CD4-positive, alpha-beta memory T cell (primary cell): ENCODE measurements around the gene ANKFY1. TPM values are rescaled to one million over a fixed set of nuclear protein-coding genes. Genes with fewer than 3 reads are reported as not detected.
A peak's percentile ranks its signal among the peaks of the same experiment; 100 is the strongest.

Experiments used
- CTCF ChIA-PET: fragments of 350-600 bp; sonication (Branson Sonifier 250); formaldehyde crosslinking; loops from one replicate; lab custom pipeline; 2021; ENCODE audit warnings: inconsistent platforms; ENCODE audit not compliant: partially characterized antibody; lab: Charles Lee
- POLR2A ChIA-PET: fragments of 350-600 bp; sonication (Branson Sonifier 250); formaldehyde crosslinking; loops from one replicate; lab custom pipeline; 2021; ENCODE audit not compliant: partially characterized antibody; lab: Charles Lee
- DNase-seq, 5 donors: peaks; one replicate each; pipeline versions ENCODE4 v3.0.0 to v3.0.0-alpha.2; 2020 to 2022; ENCODE audit warnings: mixed read lengths in 1 of 5
- H3K27ac ChIP-seq: one replicate; pipeline ENCODE4 v1.7.0; 2013; ENCODE audit warnings: low read depth, low read length
- H3K27me3 ChIP-seq: 2 replicates; pipeline ENCODE4 v1.7.0; 2013; ENCODE audit warnings: mild to moderate bottlenecking, low read length, moderate library complexity; ENCODE audit not compliant: insufficient read depth
- H3K36me3 ChIP-seq: 2 replicates; pipeline ENCODE4 v1.7.0; 2013; ENCODE audit warnings: mild to moderate bottlenecking, low read length, moderate library complexity; ENCODE audit not compliant: insufficient read depth
- H3K4me1 ChIP-seq: 2 replicates; pipeline ENCODE4 v1.7.0; 2013; ENCODE audit warnings: mild to moderate bottlenecking, low read length, moderate library complexity; ENCODE audit not compliant: insufficient read depth
- H3K4me3 ChIP-seq, 2 donors: one replicate each; pipeline ENCODE4 v1.7.0; 2013; ENCODE audit warnings: low read length in 2 of 2, mild to moderate bottlenecking in 1 of 2
- H3K9me3 ChIP-seq, 2 donors: one replicate each; pipeline ENCODE4 v1.7.0; 2013; ENCODE audit warnings: low read length in 2 of 2, control low read depth in 1 of 2; ENCODE audit not compliant: control insufficient read depth in 1 of 2
- H3K27ac Mint-ChIP-seq, 7 donors: one replicate each; pipeline ENCODE4 v1.8.0; 2020 to 2021; ENCODE audit warnings: mixed read lengths in 7 of 7, mild to moderate bottlenecking in 6 of 7, inconsistent platforms in 3 of 7, moderate library complexity in 3 of 7
- H3K27me3 Mint-ChIP-seq, 2 donors: one replicate each; pipeline ENCODE4 v1.8.0; 2020 to 2021; ENCODE audit warnings: mixed read lengths in 2 of 2
- H3K36me3 Mint-ChIP-seq, 2 donors: one replicate each; pipeline ENCODE4 v1.8.0; 2020 to 2021; ENCODE audit warnings: mixed read lengths in 2 of 2, inconsistent platforms in 1 of 2, mild to moderate bottlenecking in 1 of 2
- H3K4me1 Mint-ChIP-seq, 4 donors: one replicate each; pipeline ENCODE4 v1.8.0; 2020 to 2021; ENCODE audit warnings: mixed read lengths in 4 of 4, mild to moderate bottlenecking in 1 of 4
- H3K4me3 Mint-ChIP-seq, 8 donors: one replicate each; pipeline ENCODE4 v1.8.0; 2020 to 2021; ENCODE audit warnings: mixed read lengths in 8 of 8, mild to moderate bottlenecking in 7 of 8, moderate library complexity in 6 of 8, inconsistent platforms in 3 of 8
- H3K9me3 Mint-ChIP-seq, 8 donors: one replicate each; pipeline ENCODE4 v1.8.0; 2020 to 2021; ENCODE audit warnings: mixed read lengths in 8 of 8, mild to moderate bottlenecking in 5 of 8, inconsistent platforms in 3 of 8, moderate library complexity in 1 of 8
- intact Hi-C: fragments of 100-400 bp; cut with micrococcal nuclease; formaldehyde crosslinking; loops from one replicate; pipeline ENCODE4 v1.15.1; 2023
- polyA plus RNA-seq, 2 donors: library from polyadenylated mRNA; unstranded; fragments of 300-500 nt; fragmentation: Illumina TruSeq; gene quantifications; one replicate each; pipeline ENCODE4 v1.2.3, GENCODE V29; 2021
- total RNA-seq, 2 experiments: library from RNA; stranded (reverse); gene quantifications; one replicate each; pipeline ENCODE4 v1.2.3, GENCODE V29; 2021

The ANKFY1 gene
- total and polyA plus RNA-seq, 4 experiments from 2014 or later = 7.9 to 74.7 (median 47.9) TPM

- Mint-ChIP-seq H3K4me1 (peaks cover 30 to 63% (median 45%) of the 10 kb centered on the region in 4 donors), H3K27me3 (no peaks in the 10 kb centered on the region)
- POLR2A ChIA-PET = no interaction called here
Observed at GRCh38 chr17:4247361-4247970, 16.3 kb downstream of the ANKFY1 start.

GRCh38 chr17:4246674-4247073, 17.1 kb downstream of the ANKFY1 start:
- no peaks in the 10 kb centered on the region for H3K27me3 Mint-ChIP-seq
- Histone ChIP-seq H3K27me3 (no peaks in the 10 kb centered on the region), H3K36me3 (peaks cover 19% of the 10 kb centered on the region), H3K4me1 (peaks cover 45% of the 10 kb centered on the region), H3K9me3 (no peaks in the 10 kb centered on the region), H3K4me3 (no peak overlapping the region), H3K27ac (no peak overlapping the region)
- peak overlapping the region in 1 of 8 donors; percentile 29 for H3K4me3 Mint-ChIP-seq
- H3K9me3 Mint-ChIP-seq = no peaks in the 10 kb centered on the region
- H3K27ac Mint-ChIP-seq = peak overlapping the region in 3 of 7 donors; percentile 5 to 67 (median 46)
- DNase-seq = no peak
- peaks cover 28 to 57% (median 41%) of the 10 kb centered on the region in 4 donors for H3K4me1 Mint-ChIP-seq
- CTCF ChIA-PET = interaction anchor here (1.0 to 6.4 kb wide), 5 partner anchors 8 to 31 kb away, joined by 3 to 34 read pairs (median 4); no protein-coding TSS in a partner anchor
- peaks cover 15 to 28% of the 10 kb centered on the region in 2 donors for H3K36me3 Mint-ChIP-seq
- POLR2A ChIA-PET = no interaction called here
- intact Hi-C loops = no loop called here

More at GRCh38 chr17:4247361-4247970, 16.3 kb downstream of the ANKFY1 start:
- H3K9me3 Mint-ChIP-seq = no peaks in the 10 kb centered on the region
- no peak for DNase-seq
- H3K4me1 ChIP-seq = peaks cover 50% of the 10 kb centered on the region
- no peak overlapping the region for H3K4me3 ChIP-seq
- peak overlapping the region in 1 of 7 donors; percentile 32 for H3K27ac Mint-ChIP-seq
- peaks cover 13% of the 10 kb centered on the region for H3K36me3 ChIP-seq
- H3K36me3 Mint-ChIP-seq = peaks cover 9 to 23% of the 10 kb centered on the region in 2 donors
- H3K9me3 ChIP-seq = no peaks in the 10 kb centered on the region
- intact Hi-C loops = no loop called here
- no peaks in the 10 kb centered on the region for H3K27me3 ChIP-seq
- no peak overlapping the region for H3K4me3 Mint-ChIP-seq
- CTCF ChIA-PET = interaction anchor here (1.2 to 6.4 kb wide), 6 partner anchors 9 to 32 kb away, joined by 3 to 34 read pairs (median 4); no protein-coding TSS in a partner anchor
- no peak overlapping the region for H3K27ac ChIP-seq

GRCh38 chr17:4241535-4241934, 22.2 kb downstream of the ANKFY1 start:
- H3K36me3 ChIP-seq = peaks cover 31% of the 10 kb centered on the region

GRCh38 chr17:4236456-4236855, 27.3 kb downstream of the ANKFY1 start:
- no peak overlapping the region for H3K4me3 Mint-ChIP-seq
- intact Hi-C loops = no loop called here
- DNase-seq = no peak
- Histone ChIP-seq H3K4me1 (peaks cover 21% of the 10 kb centered on the region), H3K9me3 (no peaks in the 10 kb centered on the region), H3K27ac (no peak overlapping the region), H3K27me3 (no peaks in the 10 kb centered on the region), H3K4me3 (no peak overlapping the region), H3K36me3 (peaks cover 31% of the 10 kb centered on the region)
- no peaks in the 10 kb centered on the region for H3K9me3 Mint-ChIP-seq
- peaks cover 14 to 31% (median 19%) of the 10 kb centered on the region in 4 donors for H3K4me1 Mint-ChIP-seq
- H3K27ac Mint-ChIP-seq = no peak overlapping the region
- CTCF ChIA-PET = no interaction called here
- POLR2A ChIA-PET = no interaction called here
- no peaks in the 10 kb centered on the region for H3K27me3 Mint-ChIP-seq
- peaks cover 31 to 48% of the 10 kb centered on the region in 2 donors for H3K36me3 Mint-ChIP-seq

More at GRCh38 chr17:4241535-4241934, 22.2 kb downstream of the ANKFY1 start:
- Mint-ChIP-seq H3K27me3 (no peaks in the 10 kb centered on the region), H3K36me3 (peaks cover 20 to 35% of the 10 kb centered on the region in 2 donors), H3K9me3 (no peaks in the 10 kb centered on the region), H3K27ac (no peak overlapping the region), H3K4me1 (peaks cover 4 to 21% (median 14%) of the 10 kb centered on the region in 4 donors), H3K4me3 (no peak overlapping the region)
- peaks cover under 1% of the 10 kb centered on the region for H3K4me1 ChIP-seq
- CTCF ChIA-PET = interaction anchor here (1.0 to 4.0 kb wide), 4 partner anchors 8 to 26 kb away, joined by 3 to 16 read pairs (median 4); no protein-coding TSS in a partner anchor
- intact Hi-C loops = no loop called here
- no peak overlapping the region for H3K4me3 ChIP-seq
- H3K27me3 ChIP-seq = no peaks in the 10 kb centered on the region
- no peak for DNase-seq
- no peak overlapping the region for H3K27ac ChIP-seq
- H3K9me3 ChIP-seq = no peaks in the 10 kb centered on the region
- POLR2A ChIA-PET = interaction anchor here (0.9 kb wide), 1 partner anchor 120 kb away, joined by 3 read pairs; no protein-coding TSS in a partner anchor

GRCh38 chr17:4235372-4236279, 28.2 kb downstream of the ANKFY1 start:
- H3K4me3 Mint-ChIP-seq = no peak overlapping the region
- DNase-seq = no peak
- intact Hi-C loops = no loop called here
- Histone ChIP-seq H3K27ac (no peak overlapping the region), H3K9me3 (no peaks in the 10 kb centered on the region), H3K4me1 (peaks cover 21% of the 10 kb centered on the region), H3K27me3 (no peaks in the 10 kb centered on the region), H3K4me3 (no peak overlapping the region), H3K36me3 (peaks cover 23% of the 10 kb centered on the region)
- peaks cover 33 to 48% of the 10 kb centered on the region in 2 donors for H3K36me3 Mint-ChIP-seq
- ChIA-PET CTCF (interaction anchor here (2.0 kb wide), 1 partner anchor 11 kb away, joined by 4 read pairs; no protein-coding TSS in a partner anchor), POLR2A (interaction anchor here (0.6 kb wide), 1 partner anchor 17 kb away, joined by 4 read pairs; no protein-coding TSS in a partner anchor)
- peak overlapping the region in 1 of 7 donors; percentile 3 for H3K27ac Mint-ChIP-seq
- no peaks in the 10 kb centered on the region for H3K9me3 Mint-ChIP-seq
- H3K27me3 Mint-ChIP-seq = no peaks in the 10 kb centered on the region
- peaks cover 14 to 28% (median 18%) of the 10 kb centered on the region in 4 donors for H3K4me1 Mint-ChIP-seq

- H3K27ac ChIP-seq = no peak overlapping the region
- H3K4me1 ChIP-seq = peaks cover 21% of the 10 kb centered on the region
- Mint-ChIP-seq H3K27ac (no peak overlapping the region), H3K36me3 (peaks cover 40 to 49% of the 10 kb centered on the region in 2 donors), H3K27me3 (no peaks in the 10 kb centered on the region), H3K9me3 (no peaks in the 10 kb centered on the region), H3K4me1 (peaks cover 14 to 26% (median 17%) of the 10 kb centered on the region in 4 donors), H3K4me3 (no peak overlapping the region)
- POLR2A ChIA-PET = no interaction called here
- CTCF ChIA-PET = interaction anchor here (0.9 to 2.0 kb wide), 3 partner anchors 10 to 127 kb away, joined by 3 to 4 read pairs (median 3); no protein-coding TSS in a partner anchor
- H3K36me3 ChIP-seq = peaks cover 25% of the 10 kb centered on the region
- intact Hi-C loops = no loop called here
- no peak for DNase-seq
- no peak overlapping the region for H3K4me3 ChIP-seq
- H3K9me3 ChIP-seq = no peaks in the 10 kb centered on the region
- no peaks in the 10 kb centered on the region for H3K27me3 ChIP-seq
Observed at GRCh38 chr17:4234401-4234800, 29.4 kb downstream of the ANKFY1 start.
